Activated CD4-positive, alpha-beta memory T cell treated with anti-CD3 and anti-CD28 coated beads, Interleukin-2, amount 10 ng/mL, durations not matched to agents 7 days and 5 days (primary cell): ENCODE results near the gene GCA. TPM values are rescaled to one million over a fixed set of nuclear protein-coding genes. Genes with fewer than 3 reads are reported as not detected.

Source experiments
- CTCF ChIA-PET: fragments of 350-600 bp; sonication (Branson Sonifier 250); formaldehyde crosslinking; loops from one replicate; lab custom pipeline; 2021; ENCODE audit warnings: antibody characterized with exemption, inconsistent platforms; lab: Charles Lee
- POLR2A ChIA-PET: fragments of 350-600 bp; sonication (Branson Sonifier 250); formaldehyde crosslinking; loops from one replicate; lab custom pipeline; 2021; ENCODE audit warnings: antibody characterized with exemption; lab: Charles Lee
- DNase-seq: peaks from one replicate; pipeline ENCODE4 v3.0.0-alpha.2; 2020
- H3K27ac Mint-ChIP-seq: one replicate; pipeline ENCODE4 v1.8.0; 2021; ENCODE audit warnings: mild to moderate bottlenecking, mixed read lengths
- H3K27me3 Mint-ChIP-seq: one replicate; pipeline ENCODE4 v1.8.0; 2021; ENCODE audit warnings: mixed read lengths
- H3K36me3 Mint-ChIP-seq: one replicate; pipeline ENCODE4 v1.8.0; 2021; ENCODE audit warnings: low read depth, mixed read lengths
- H3K4me1 Mint-ChIP-seq: one replicate; pipeline ENCODE4 v1.8.0; 2021; ENCODE audit warnings: mixed read lengths
- H3K4me3 Mint-ChIP-seq: one replicate; pipeline ENCODE4 v1.8.0; 2021; ENCODE audit warnings: mild to moderate bottlenecking, mixed read lengths
- H3K9me3 Mint-ChIP-seq: one replicate; pipeline ENCODE4 v1.8.0; 2021; ENCODE audit warnings: mixed read lengths
- total RNA-seq, 2 experiments: library from RNA; stranded (reverse); gene quantifications; one replicate each; pipeline ENCODE4 v1.2.3, GENCODE V29; 2021

GCA gene
- total RNA-seq, 2 experiments from 2014 or later = 15.4 to 17.0 TPM

- Mint-ChIP-seq H3K27me3 (no peaks in the 10 kb centered on the region), H3K4me3 (no peak overlapping the region), H3K27ac (no peak overlapping the region), H3K36me3 (no peaks in the 10 kb centered on the region), H3K4me1 (peaks cover under 1% of the 10 kb centered on the region), H3K9me3 (no peaks in the 10 kb centered on the region)
- no peak for DNase-seq
- ChIA-PET POLR2A (interaction anchor here (2.0 to 2.2 kb wide), 2 partner anchors 10 to 15 kb away, joined by 6 to 8 read pairs; partner anchors contain the start of genes GCA and IFIH1), CTCF (interaction anchor here (0.5 to 3.3 kb wide), 15 partner anchors 9 to 1943 kb away, joined by 3 to 29 read pairs (median 3); partner anchors contain the start of genes GCA and IFIH1)
These were observed 10.0 kb upstream of the GCA start for GRCh38 chr2:162333968-162334367.

- ChIA-PET CTCF (interaction anchor here (1.2 to 2.1 kb wide), 3 partner anchors 18 to 184 kb away, joined by 3 to 11 read pairs (median 4); partner anchors contain the start of gene IFIH1), POLR2A (no interaction called here)
- no peak for DNase-seq
- Mint-ChIP-seq H3K36me3 (no peaks in the 10 kb centered on the region), H3K27ac (no peak overlapping the region), H3K27me3 (no peaks in the 10 kb centered on the region), H3K4me1 (no peaks in the 10 kb centered on the region), H3K4me3 (no peak overlapping the region), H3K9me3 (no peaks in the 10 kb centered on the region)
These were observed 6.1 kb upstream of the GCA start for GRCh38 chr2:162337868-162338267.

- POLR2A ChIA-PET = interaction anchor here (1.2 kb wide), 1 partner anchor 22 kb away, joined by 5 read pairs; the partner anchor contains the start of gene IFIH1
- no peaks in the 10 kb centered on the region for H3K36me3 Mint-ChIP-seq
- peaks cover 14% of the 10 kb centered on the region for H3K4me1 Mint-ChIP-seq
- DNase-seq = no peak
- H3K9me3 Mint-ChIP-seq = no peaks in the 10 kb centered on the region
- no peak overlapping the region for H3K27ac Mint-ChIP-seq
- no peak overlapping the region for H3K4me3 Mint-ChIP-seq
- CTCF ChIA-PET = interaction anchor here (0.6 kb wide), 1 partner anchor 120 kb away, joined by 3 read pairs; no protein-coding TSS in a partner anchor
- H3K27me3 Mint-ChIP-seq = peaks cover 3% of the 10 kb centered on the region
These were observed 3.1 kb upstream of the GCA start for GRCh38 chr2:162340822-162341221.

DNA sequence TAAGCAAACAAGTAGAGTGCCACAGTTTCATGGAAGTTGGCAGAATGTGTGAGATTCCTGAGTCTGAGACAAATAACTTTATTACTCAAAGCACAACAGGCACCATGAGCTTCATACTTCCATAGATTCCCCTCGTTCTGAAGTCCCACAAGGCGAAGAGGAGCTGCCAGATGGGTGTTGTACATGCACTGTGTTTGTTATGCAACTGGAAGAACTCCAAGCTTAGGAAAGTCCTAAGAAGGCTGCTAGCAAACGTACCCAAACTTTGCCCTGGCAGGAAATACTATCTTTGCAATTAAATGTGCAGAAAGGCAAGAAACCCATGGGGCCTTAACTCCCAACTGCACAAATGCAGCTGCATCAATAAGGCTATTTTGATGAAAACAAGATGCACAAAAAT, 1.6 kb upstream of the GCA start:
- H3K4me3 Mint-ChIP-seq = no peak overlapping the region
- ChIA-PET CTCF (interaction anchor here (0.9 to 2.0 kb wide), 2 partner anchors 8 to 39 kb away, joined by 3 to 9 read pairs; no protein-coding TSS in a partner anchor), POLR2A (interaction anchor here (2.7 kb wide), 1 partner anchor 23 kb away, joined by 18 read pairs; the partner anchor contains the start of gene IFIH1)
- no peaks in the 10 kb centered on the region for H3K9me3 Mint-ChIP-seq
- DNase-seq = no peak
- peaks cover 3% of the 10 kb centered on the region for H3K27me3 Mint-ChIP-seq
- no peak overlapping the region for H3K27ac Mint-ChIP-seq
- H3K36me3 Mint-ChIP-seq = no peaks in the 10 kb centered on the region
- peaks cover 14% of the 10 kb centered on the region for H3K4me1 Mint-ChIP-seq

DNA sequence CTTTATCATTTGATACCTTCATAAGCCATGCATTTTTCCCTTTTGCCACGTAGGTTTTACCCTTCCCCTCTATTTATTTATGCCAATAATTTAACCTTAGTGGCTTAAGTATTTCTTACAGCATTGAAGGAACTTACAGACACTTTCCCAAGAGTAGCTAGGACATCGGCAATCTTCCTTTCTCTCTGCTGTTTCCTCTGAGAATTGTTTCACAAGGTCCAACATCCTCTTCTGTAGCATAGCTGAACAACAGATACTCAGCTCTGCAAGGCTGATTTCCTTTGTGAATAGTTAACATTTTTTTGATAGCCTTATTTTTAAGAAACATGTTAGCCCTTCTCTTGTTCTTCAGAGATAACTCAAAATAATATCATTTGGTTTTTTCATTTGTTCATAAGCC, 1.1 kb upstream of the GCA start:
- POLR2A ChIA-PET = interaction anchor here (0.8 to 2.7 kb wide), 3 partner anchors 8 to 27 kb away, joined by 4 to 18 read pairs (median 6); partner anchors contain the start of gene IFIH1

GRCh38 chr2:162343492-162343823, 474 bp upstream of the GCA start:
- H3K27ac Mint-ChIP-seq = peak overlapping the region; percentile 55
- H3K4me1 Mint-ChIP-seq = peaks cover 14% of the 10 kb centered on the region
- peaks cover 3% of the 10 kb centered on the region for H3K27me3 Mint-ChIP-seq
- ChIA-PET CTCF (interaction anchor here (0.7 to 2.0 kb wide), 4 partner anchors 9 to 45 kb away, joined by 3 to 9 read pairs (median 6); partner anchors contain the start of gene IFIH1), POLR2A (interaction anchor here (0.8 to 2.7 kb wide), 3 partner anchors 9 to 27 kb away, joined by 4 to 18 read pairs (median 6); partner anchors contain the start of gene IFIH1)
- no peaks in the 10 kb centered on the region for H3K36me3 Mint-ChIP-seq
- no peak for DNase-seq
- H3K9me3 Mint-ChIP-seq = no peaks in the 10 kb centered on the region
- peak overlapping the region; percentile 86 for H3K4me3 Mint-ChIP-seq

More for the DNA sequence above, 1.1 kb upstream of the GCA start:
- no peaks in the 10 kb centered on the region for H3K36me3 Mint-ChIP-seq
- H3K27ac Mint-ChIP-seq = no peak overlapping the region
- no peak overlapping the region for H3K4me3 Mint-ChIP-seq
- H3K9me3 Mint-ChIP-seq = no peaks in the 10 kb centered on the region
- no peak for DNase-seq
- CTCF ChIA-PET = interaction anchor here (0.9 to 2.0 kb wide), 4 partner anchors 8 to 45 kb away, joined by 3 to 9 read pairs (median 6); partner anchors contain the start of gene IFIH1
- peaks cover 3% of the 10 kb centered on the region for H3K27me3 Mint-ChIP-seq
- peaks cover 14% of the 10 kb centered on the region for H3K4me1 Mint-ChIP-seq

- Mint-ChIP-seq H3K27ac (peak overlapping the region; percentile 41), H3K4me3 (peak overlapping the region; percentile 86), H3K4me1 (peaks cover 14% of the 10 kb centered on the region), H3K27me3 (peaks cover 3% of the 10 kb centered on the region), H3K9me3 (no peaks in the 10 kb centered on the region), H3K36me3 (no peaks in the 10 kb centered on the region)
- CTCF ChIA-PET = interaction anchor here (1.7 kb wide), 2 partner anchors 26 to 46 kb away, joined by 3 to 9 read pairs; partner anchors contain the start of gene IFIH1
- no peak for DNase-seq
- POLR2A ChIA-PET = interaction anchor here (2.7 kb wide), 1 partner anchor 25 kb away, joined by 18 read pairs; the partner anchor contains the start of gene IFIH1
These were observed 652 bp downstream of the GCA start for GRCh38 chr2:162344617-162344950.

DNA sequence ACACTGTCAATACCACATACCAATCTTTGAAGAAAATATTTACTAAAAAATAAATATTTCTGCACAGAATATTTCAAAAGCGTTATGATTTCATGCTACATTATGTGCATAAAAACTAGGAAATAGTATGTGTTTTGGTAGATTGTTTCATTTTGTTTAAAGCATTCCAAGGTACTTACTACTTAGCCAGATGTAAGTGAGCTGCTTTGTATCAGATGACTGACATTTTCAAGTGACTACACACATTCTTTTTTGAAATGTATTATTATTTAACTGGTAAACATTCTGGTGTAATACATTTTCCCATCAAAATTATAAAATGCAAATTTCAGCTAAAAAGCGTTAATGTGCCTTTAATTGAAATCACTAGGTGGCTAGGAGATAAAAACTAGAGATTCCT, 21.5 kb downstream of the GCA start:
- H3K4me1 Mint-ChIP-seq = no peaks in the 10 kb centered on the region
- no peak for DNase-seq
- H3K9me3 Mint-ChIP-seq = no peaks in the 10 kb centered on the region
- no peak overlapping the region for H3K4me3 Mint-ChIP-seq
- POLR2A ChIA-PET = no interaction called here
- H3K27me3 Mint-ChIP-seq = no peaks in the 10 kb centered on the region
- no peaks in the 10 kb centered on the region for H3K36me3 Mint-ChIP-seq
- no peak overlapping the region for H3K27ac Mint-ChIP-seq
- CTCF ChIA-PET = no interaction called here

DNA sequence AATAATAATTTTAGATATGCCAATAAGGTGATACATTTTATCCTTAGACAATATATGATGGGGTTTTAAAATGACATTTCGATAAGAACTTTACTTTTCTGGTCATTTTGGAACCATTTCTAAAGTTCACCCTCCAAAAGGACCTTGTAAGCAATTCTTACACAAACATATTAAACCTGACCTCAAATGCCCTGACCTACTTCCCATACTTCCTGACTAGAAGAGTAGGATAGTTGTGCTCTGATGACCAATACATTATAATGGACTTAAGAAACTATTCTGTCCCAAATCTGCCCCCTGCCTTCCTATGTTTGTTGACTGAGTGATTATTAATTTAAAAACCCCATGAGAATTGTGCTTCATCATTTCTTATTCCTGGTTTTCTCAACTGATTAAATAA, 24.6 kb downstream of the GCA start:
- ChIA-PET POLR2A (no interaction called here), CTCF (no interaction called here)
- Mint-ChIP-seq H3K27ac (no peak overlapping the region), H3K4me3 (no peak overlapping the region), H3K27me3 (no peaks in the 10 kb centered on the region), H3K9me3 (no peaks in the 10 kb centered on the region), H3K4me1 (no peaks in the 10 kb centered on the region), H3K36me3 (no peaks in the 10 kb centered on the region)
- DNase-seq = no peak

DNA sequence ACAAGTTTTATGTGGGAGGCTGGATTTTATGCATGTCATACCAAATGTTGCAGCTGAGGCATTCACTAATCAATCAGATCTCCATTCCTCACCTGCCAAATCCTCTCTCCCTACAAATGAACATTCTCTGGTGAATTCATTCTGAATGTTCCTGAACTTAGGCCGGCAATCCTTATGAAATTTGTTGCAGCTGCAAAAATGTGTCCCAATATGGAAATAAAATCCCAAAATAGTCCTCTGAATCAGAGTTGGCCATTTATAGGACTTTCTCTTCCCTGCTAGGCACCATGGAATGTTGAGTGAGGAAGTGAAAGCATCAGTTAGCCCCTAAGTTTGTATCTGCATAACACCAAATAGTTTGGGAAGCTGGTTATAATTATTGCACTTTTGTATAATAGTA, 25.6 kb downstream of the GCA start:
- POLR2A ChIA-PET = no interaction called here
- DNase-seq = no peak
- no peak overlapping the region for H3K4me3 Mint-ChIP-seq
- H3K4me1 Mint-ChIP-seq = no peaks in the 10 kb centered on the region
- H3K36me3 Mint-ChIP-seq = no peaks in the 10 kb centered on the region
- no peaks in the 10 kb centered on the region for H3K9me3 Mint-ChIP-seq
- CTCF ChIA-PET = no interaction called here
- no peak overlapping the region for H3K27ac Mint-ChIP-seq
- no peaks in the 10 kb centered on the region for H3K27me3 Mint-ChIP-seq

GRCh38 chr2:162370931-162371330, 27.0 kb downstream of the GCA start:
- DNase-seq = no peak
- no peaks in the 10 kb centered on the region for H3K4me1 Mint-ChIP-seq
- POLR2A ChIA-PET = no interaction called here
- H3K27me3 Mint-ChIP-seq = no peaks in the 10 kb centered on the region
- H3K9me3 Mint-ChIP-seq = no peaks in the 10 kb centered on the region
- H3K36me3 Mint-ChIP-seq = no peaks in the 10 kb centered on the region
- no peak overlapping the region for H3K27ac Mint-ChIP-seq
- no peak overlapping the region for H3K4me3 Mint-ChIP-seq
- CTCF ChIA-PET = no interaction called here

GRCh38 chr2:162372818-162373217, 28.9 kb downstream of the GCA start:
- POLR2A ChIA-PET = no interaction called here
- Mint-ChIP-seq H3K36me3 (no peaks in the 10 kb centered on the region), H3K4me1 (no peaks in the 10 kb centered on the region), H3K27me3 (no peaks in the 10 kb centered on the region), H3K9me3 (no peaks in the 10 kb centered on the region), H3K4me3 (no peak overlapping the region), H3K27ac (no peak overlapping the region)
- CTCF ChIA-PET = no interaction called here
- no peak for DNase-seq

DNA sequence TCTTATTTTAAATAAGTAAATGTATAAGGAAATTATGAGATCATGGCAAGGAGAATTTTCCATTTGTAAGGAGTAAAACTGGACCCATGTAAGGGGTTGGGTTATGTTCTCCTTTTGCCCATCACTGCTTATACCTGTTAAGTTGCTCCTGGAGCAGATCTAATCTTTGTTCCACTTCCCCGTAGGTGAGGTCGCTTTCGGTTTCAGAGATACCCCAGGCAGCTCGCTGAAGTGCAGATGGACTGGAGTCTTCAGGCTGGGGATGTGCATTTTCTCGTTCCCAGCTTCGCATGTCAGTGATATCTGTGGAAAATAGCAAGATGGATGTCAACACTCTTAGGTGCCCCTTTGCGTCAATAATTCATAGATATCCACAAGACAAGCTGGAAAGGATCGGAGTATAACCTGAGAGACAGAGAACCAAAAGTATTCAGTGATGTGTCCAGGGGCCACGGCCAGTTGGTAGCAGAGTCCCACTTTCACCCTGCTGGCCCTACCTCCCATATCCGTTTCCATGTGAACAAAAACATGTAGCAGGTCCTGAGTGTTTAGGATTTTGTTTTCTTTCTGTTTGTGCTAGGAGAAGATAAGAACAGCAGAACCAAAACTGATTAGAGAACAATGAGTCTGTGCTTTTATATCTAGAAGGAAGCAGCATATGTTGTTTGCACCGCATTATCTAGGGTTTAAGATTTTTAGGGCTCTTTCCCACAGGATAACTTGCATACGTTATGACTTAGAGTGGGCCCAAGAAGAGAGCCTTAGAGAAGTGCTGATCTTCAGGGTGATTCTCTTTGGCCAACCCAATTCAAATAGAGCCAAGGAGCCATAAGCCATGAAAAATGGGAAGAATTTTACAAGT, 36.0 kb downstream of the GCA start:
- ChIA-PET POLR2A (no interaction called here), CTCF (no interaction called here)
- H3K27ac Mint-ChIP-seq = no peak overlapping the region
- no peaks in the 10 kb centered on the region for H3K9me3 Mint-ChIP-seq
- DNase-seq = no peak
- no peaks in the 10 kb centered on the region for H3K4me1 Mint-ChIP-seq
- no peak overlapping the region for H3K4me3 Mint-ChIP-seq
- H3K36me3 Mint-ChIP-seq = no peaks in the 10 kb centered on the region
- peaks cover 5% of the 10 kb centered on the region for H3K27me3 Mint-ChIP-seq
